BLaER1 (cell line): ENCODE data around the gene PIGR.
A peak's percentile ranks its signal among the peaks of the same experiment; 100 is the strongest.

ENCODE experiments used
- H3K27ac ChIP-seq: shearing (Covaris generic); formaldehyde crosslinking; 2 replicates; pipeline ENCODE4 v1.8.1; 2022
- H3K27me3 ChIP-seq: shearing (Covaris generic); formaldehyde crosslinking; 2 replicates; pipeline ENCODE4 v1.8.1; 2022
- H3K36me3 ChIP-seq: shearing (Covaris generic); formaldehyde crosslinking; 2 replicates; pipeline ENCODE4 v1.8.1; 2022
- H3K4me1 ChIP-seq: shearing (Covaris generic); formaldehyde crosslinking; 2 replicates; pipeline ENCODE4 v1.8.1; 2022
- H3K4me2 ChIP-seq: shearing (Covaris generic); formaldehyde crosslinking; 2 replicates; pipeline ENCODE4 v1.8.1; 2022
- H3K4me3 ChIP-seq: shearing (Covaris generic); formaldehyde crosslinking; 2 replicates; pipeline ENCODE4 v1.8.1; 2022
- H3K9ac ChIP-seq: shearing (Covaris generic); formaldehyde crosslinking; 2 replicates; pipeline ENCODE4 v1.8.1; 2022
- H3K9me3 ChIP-seq: shearing (Covaris generic); formaldehyde crosslinking; 2 replicates; pipeline ENCODE4 v1.8.1; 2022
- H4K20me1 ChIP-seq: shearing (Covaris generic); formaldehyde crosslinking; 2 replicates; pipeline ENCODE4 v1.8.1; 2022
- Cebpa-rat ChIP-seq: shearing (Covaris generic); IDR thresholded peaks from 2 replicates; pipeline ENCODE4 v1.8.1; 2022

The PIGR gene

GRCh38 chr1:206974140-206974539, 27.9 kb upstream of the PIGR start:
- Histone ChIP-seq H3K4me1 (peaks cover 6% of the 10 kb centered on the region; the same call in 1 of the 2 replicates), H3K4me2 (no peak overlapping the region), H3K4me3 (no peak overlapping the region), H4K20me1 (no peaks in the 10 kb centered on the region), H3K36me3 (no peaks in the 10 kb centered on the region), H3K9ac (no peak overlapping the region), H3K27ac (no peak overlapping the region), H3K9me3 (no peaks in the 10 kb centered on the region), H3K27me3 (no peaks in the 10 kb centered on the region)
- no peak for TF ChIP-seq Cebpa-rat

GRCh38 chr1:206972728-206973127, 26.5 kb upstream of the PIGR start:
- Histone ChIP-seq H3K36me3 (no peaks in the 10 kb centered on the region), H3K4me1 (peaks cover 13% of the 10 kb centered on the region), H3K4me3 (no peak overlapping the region), H3K27me3 (no peaks in the 10 kb centered on the region), H4K20me1 (no peaks in the 10 kb centered on the region), H3K9me3 (no peaks in the 10 kb centered on the region), H3K4me2 (no peak overlapping the region), H3K9ac (no peak overlapping the region), H3K27ac (no peak overlapping the region)
- TF ChIP-seq Cebpa-rat: no peak

GRCh38 chr1:206971029-206971655, 24.9 kb upstream of the PIGR start:
- H3K9me3 ChIP-seq: no peaks in the 10 kb centered on the region
- H3K36me3 ChIP-seq: no peaks in the 10 kb centered on the region
- peaks cover 23% of the 10 kb centered on the region for H3K4me1 ChIP-seq
- no peaks in the 10 kb centered on the region for H4K20me1 ChIP-seq
- no peak overlapping the region for H3K27ac ChIP-seq
- peak overlapping the region; percentile 11; the same call in 1 of the 2 replicates for H3K4me2 ChIP-seq
- TF ChIP-seq Cebpa-rat: no peak
- no peak overlapping the region for H3K4me3 ChIP-seq
- H3K9ac ChIP-seq: no peak overlapping the region
- no peaks in the 10 kb centered on the region for H3K27me3 ChIP-seq

- Histone ChIP-seq H3K4me2 (peak within 1 kb of the TSS; percentile 11; the same call in 1 of the 2 replicates), H3K9ac (no peak within 1 kb of the TSS), H3K36me3 (no peaks in the 10 kb centered on the region), H4K20me1 (no peaks in the 10 kb centered on the region), H3K9me3 (no peaks in the 10 kb centered on the region), H3K27ac (no peak within 1 kb of the TSS), H3K4me3 (no peak within 1 kb of the TSS), H3K27me3 (no peaks in the 10 kb centered on the region), H3K4me1 (peaks cover 23% of the 10 kb centered on the region)
- TF ChIP-seq Cebpa-rat: no peak
Measured at GRCh38 chr1:206970446-206970845, 24.2 kb upstream of the PIGR start, which contains the start of gene FCAMR. TSS of gene FCAMR (minus strand) at chr1:206970460. CDS start at chr1:206970125, 335 bp downstream.

GRCh38 chr1:206969090-206969489, 22.8 kb upstream of the PIGR start:
- no peaks in the 10 kb centered on the region for H3K27me3 ChIP-seq
- no peak overlapping the region for H3K27ac ChIP-seq
- H3K9me3 ChIP-seq: no peaks in the 10 kb centered on the region
- no peak for TF ChIP-seq Cebpa-rat
- peaks cover 23% of the 10 kb centered on the region for H3K4me1 ChIP-seq
- no peaks in the 10 kb centered on the region for H4K20me1 ChIP-seq
- no peak overlapping the region for H3K4me3 ChIP-seq
- H3K4me2 ChIP-seq: no peak overlapping the region
- H3K9ac ChIP-seq: no peak overlapping the region
- H3K36me3 ChIP-seq: no peaks in the 10 kb centered on the region

GRCh38 chr1:206967096-206967849, 21.0 kb upstream of the PIGR start:
- Histone ChIP-seq H3K27ac (peak overlapping the region; percentile 62), H3K4me3 (no peak overlapping the region), H3K4me1 (peaks cover 27% of the 10 kb centered on the region), H3K4me2 (peak overlapping the region; percentile 74), H3K36me3 (no peaks in the 10 kb centered on the region), H4K20me1 (no peaks in the 10 kb centered on the region), H3K9ac (no peak overlapping the region), H3K27me3 (no peaks in the 10 kb centered on the region), H3K9me3 (no peaks in the 10 kb centered on the region)
- TF ChIP-seq Cebpa-rat: no peak

GRCh38 chr1:206965781-206966180, 19.5 kb upstream of the PIGR start:
- H3K27me3 ChIP-seq: no peaks in the 10 kb centered on the region

GRCh38 chr1:206963740-206964139, 17.5 kb upstream of the PIGR start:
- no peak overlapping the region for H3K9ac ChIP-seq
- TF ChIP-seq Cebpa-rat: no peak
- no peaks in the 10 kb centered on the region for H4K20me1 ChIP-seq
- no peaks in the 10 kb centered on the region for H3K36me3 ChIP-seq
- H3K4me1 ChIP-seq: peaks cover 26% of the 10 kb centered on the region
- no peaks in the 10 kb centered on the region for H3K27me3 ChIP-seq
- H3K9me3 ChIP-seq: no peaks in the 10 kb centered on the region
- no peak overlapping the region for H3K4me3 ChIP-seq
- H3K27ac ChIP-seq: no peak overlapping the region
- no peak overlapping the region for H3K4me2 ChIP-seq

More at GRCh38 chr1:206965781-206966180, 19.5 kb upstream of the PIGR start:
- no peaks in the 10 kb centered on the region for H4K20me1 ChIP-seq
- no peak overlapping the region for H3K27ac ChIP-seq
- peaks cover 26% of the 10 kb centered on the region for H3K4me1 ChIP-seq
- no peaks in the 10 kb centered on the region for H3K36me3 ChIP-seq
- H3K4me2 ChIP-seq: no peak overlapping the region
- TF ChIP-seq Cebpa-rat: no peak
- no peak overlapping the region for H3K9ac ChIP-seq
- H3K4me3 ChIP-seq: no peak overlapping the region
- no peaks in the 10 kb centered on the region for H3K9me3 ChIP-seq

- H3K4me1 ChIP-seq: peaks cover 24% of the 10 kb centered on the region
- H4K20me1 ChIP-seq: no peaks in the 10 kb centered on the region
- no peak for TF ChIP-seq Cebpa-rat
- no peaks in the 10 kb centered on the region for H3K36me3 ChIP-seq
- no peaks in the 10 kb centered on the region for H3K27me3 ChIP-seq
- H3K9ac ChIP-seq: no peak overlapping the region
- no peak overlapping the region for H3K27ac ChIP-seq
- H3K9me3 ChIP-seq: no peaks in the 10 kb centered on the region
- no peak overlapping the region for H3K4me2 ChIP-seq
- H3K4me3 ChIP-seq: no peak overlapping the region
Measured at GRCh38 chr1:206963119-206963712, 16.9 kb upstream of the PIGR start.

GRCh38 chr1:206962272-206962671, 16.0 kb upstream of the PIGR start:
- Histone ChIP-seq H3K9me3 (no peaks in the 10 kb centered on the region), H3K4me3 (no peak overlapping the region), H3K4me2 (peak overlapping the region; percentile 48), H3K27me3 (no peaks in the 10 kb centered on the region), H3K36me3 (no peaks in the 10 kb centered on the region), H3K4me1 (peaks cover 15% of the 10 kb centered on the region), H3K27ac (no peak overlapping the region), H4K20me1 (no peaks in the 10 kb centered on the region), H3K9ac (no peak overlapping the region)
- no peak for TF ChIP-seq Cebpa-rat
